Stimulated activated CD4-positive, alpha-beta T cell treated with anti-CD3 and anti-CD28 coated beads, Interleukin-12 subunit alpha, Interleukin-12 subunit beta, amount 100 ng/mL, for 24 hours (primary cell): ENCODE results near the gene SUPT4H1.

Source experiments
- DNase-seq, 2 experiments: peaks; one replicate each; pipeline ENCODE4 v3.0.0-alpha.2; 2020; ENCODE audit warnings: low read depth in 2 of 2

Gene SUPT4H1

DNA sequence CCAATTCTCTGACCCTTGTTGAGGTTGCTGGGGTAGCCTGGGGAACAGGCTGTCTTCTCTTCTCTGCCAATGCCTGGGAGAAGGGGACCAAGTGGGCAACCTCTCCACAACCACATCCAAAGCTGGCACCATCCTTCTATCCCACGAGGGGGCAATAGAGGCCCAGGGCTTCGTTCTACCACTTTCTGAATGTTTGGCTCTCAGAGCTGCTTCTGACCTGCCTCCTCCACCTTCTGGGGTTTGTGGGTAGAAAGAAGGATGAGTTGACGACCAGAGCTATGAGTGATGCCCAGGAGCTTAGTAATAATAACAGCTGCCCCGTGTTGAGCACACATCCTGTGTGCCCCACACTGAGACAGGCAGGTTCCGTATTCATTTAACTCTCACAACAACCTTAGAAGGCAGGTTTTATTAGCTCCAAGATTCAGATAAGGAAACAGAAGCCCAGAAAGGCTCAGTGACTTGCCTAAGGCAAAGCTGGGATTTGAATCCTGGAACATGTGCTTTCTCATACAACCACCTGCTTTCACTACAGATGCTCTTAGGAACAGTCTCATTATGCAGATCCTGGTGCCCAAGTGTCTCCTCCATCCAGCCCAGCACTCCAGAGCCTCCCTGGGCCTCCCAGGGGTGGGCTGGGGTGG lies 34.5 kb downstream of the SUPT4H1 start:
- peak in 1 of 2 experiments; percentile 59 for DNase-seq

GRCh38 chr17:58316260-58316960 lies 35.6 kb downstream of the SUPT4H1 start:
- DNase-seq: no peak

DNA sequence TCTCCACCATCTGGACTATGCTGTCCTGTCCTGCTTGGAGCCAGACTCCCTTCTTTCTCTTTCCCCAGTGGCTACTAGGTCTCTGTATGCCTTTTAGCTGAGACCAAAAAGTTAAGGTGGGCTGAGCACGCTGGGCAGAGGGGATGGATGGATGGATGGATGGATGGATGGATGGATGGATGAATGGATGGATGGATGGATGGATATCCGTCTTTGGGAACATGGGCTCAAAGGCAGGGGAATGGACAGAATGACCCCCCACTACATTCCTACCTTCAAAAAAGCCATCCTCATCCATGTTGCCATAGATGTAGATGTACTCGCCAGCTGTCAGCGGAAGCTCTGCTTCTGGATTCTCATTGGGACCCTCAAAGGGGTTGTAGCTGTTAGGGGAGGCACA lies 36.3 kb downstream of the SUPT4H1 start:
- DNase-seq: no peak

- no peak for DNase-seq
Measured at GRCh38 chr17:58315281-58315711, 36.7 kb downstream of the SUPT4H1 start.

DNA sequence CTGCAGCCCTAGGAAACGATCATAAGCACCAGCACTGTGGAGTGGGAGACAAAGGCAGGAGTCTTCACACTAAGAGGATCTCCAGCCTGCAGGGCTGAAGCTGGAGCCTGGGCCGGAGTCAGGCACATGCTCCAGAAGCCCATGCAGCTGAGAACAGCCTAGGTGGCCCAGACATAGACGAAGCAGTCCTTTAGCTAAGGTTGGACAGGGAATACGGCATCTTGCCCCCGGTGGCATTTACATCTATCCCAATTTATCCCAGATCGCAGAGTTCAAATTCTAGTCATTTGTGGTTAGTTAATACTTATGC lies 37.3 kb downstream of the SUPT4H1 start:
- DNase-seq: no peak

DNA sequence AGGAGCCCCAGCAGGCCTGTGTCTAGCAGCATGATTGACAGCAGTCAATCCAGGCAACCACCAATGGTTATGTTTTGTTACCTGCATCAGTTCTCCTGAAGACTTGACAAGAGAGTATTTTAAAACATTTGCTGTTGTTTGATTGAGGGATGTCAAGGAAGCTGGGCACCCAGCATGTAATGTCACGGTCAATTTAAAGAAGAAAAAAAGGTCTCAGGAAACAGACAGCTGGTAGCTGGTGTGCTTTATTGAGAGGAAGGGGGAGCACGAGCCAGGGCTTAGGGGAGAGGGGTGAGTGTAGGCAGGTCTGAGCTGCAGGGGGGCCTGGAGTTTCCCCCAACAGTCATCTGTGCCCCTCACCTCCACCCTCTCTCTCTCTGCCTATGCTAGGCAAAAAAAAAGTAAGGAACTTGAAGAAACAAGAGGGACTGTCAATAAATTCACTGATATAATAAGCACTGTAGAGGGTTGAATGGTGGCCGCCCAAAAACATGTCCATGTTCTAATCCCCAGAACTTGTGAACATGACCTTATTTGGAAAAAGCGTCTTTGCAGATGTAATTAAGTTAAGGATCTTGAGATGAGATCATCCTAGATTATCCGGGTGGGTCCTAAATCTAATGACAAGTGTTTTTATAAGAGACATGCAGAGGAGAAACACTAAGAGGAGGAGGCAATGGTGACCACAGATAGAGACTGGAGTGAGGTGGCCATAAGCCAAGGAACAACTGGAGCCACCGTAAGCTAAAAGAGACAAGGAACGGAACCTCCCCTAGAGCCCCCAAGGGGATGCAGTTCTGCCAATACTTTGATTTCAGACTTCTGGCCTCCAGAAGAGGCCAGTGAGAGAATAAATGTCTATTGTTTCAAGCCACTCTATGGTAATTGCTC lies 37.9 kb downstream of the SUPT4H1 start:
- no peak for DNase-seq

GRCh38 chr17:58312829-58313228 lies 39.2 kb downstream of the SUPT4H1 start:
- no peak for DNase-seq

GRCh38 chr17:58312021-58312630 lies 39.9 kb downstream of the SUPT4H1 start:
- no peak for DNase-seq

- DNase-seq: no peak
Measured at GRCh38 chr17:58311429-58311894, 40.5 kb downstream of the SUPT4H1 start.

DNA sequence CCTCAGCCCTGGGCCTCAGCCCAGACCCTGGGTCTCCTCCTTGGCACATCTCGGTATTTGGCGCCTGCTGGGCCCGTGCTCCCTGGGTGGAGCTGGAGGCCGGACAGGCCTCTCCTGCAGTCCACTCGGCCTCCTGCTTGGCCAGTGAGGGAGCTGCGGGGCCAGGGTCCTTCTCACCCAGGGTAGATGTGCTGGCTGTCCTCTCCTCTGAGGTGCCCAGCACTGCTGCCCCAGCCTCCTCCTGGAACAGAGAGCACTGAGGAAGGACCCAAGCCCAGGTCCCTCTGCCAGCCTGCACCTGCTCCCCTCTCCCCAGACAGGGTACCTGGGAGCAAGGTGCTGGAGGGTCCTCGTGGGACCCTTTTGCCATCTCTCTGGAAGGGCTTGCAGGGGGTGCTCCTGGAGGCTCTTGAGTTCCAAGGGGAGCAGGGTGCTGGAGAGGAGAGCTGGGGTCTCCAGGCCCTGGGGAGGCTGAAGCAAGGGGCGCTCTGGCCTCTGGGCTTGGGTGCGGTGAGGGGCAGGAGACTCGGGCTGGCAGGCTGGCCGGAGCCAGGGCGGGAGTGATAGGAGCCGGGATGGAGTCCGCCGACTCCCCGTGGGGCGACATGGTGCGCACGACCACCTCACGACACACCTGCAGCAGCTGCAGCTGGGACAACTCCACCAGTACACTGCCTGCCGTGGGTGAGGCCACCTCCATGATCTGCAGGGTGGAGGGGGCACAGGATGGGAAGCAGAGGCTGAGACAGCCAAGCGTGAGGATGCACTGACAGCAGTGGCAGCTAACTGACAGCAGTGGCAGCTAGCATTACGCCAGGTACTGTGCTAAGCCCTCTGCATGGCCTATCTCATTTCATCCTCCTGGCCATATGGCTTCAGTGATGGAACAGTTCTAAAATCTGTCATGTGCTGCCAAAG lies 41.2 kb downstream of the SUPT4H1 start:
- DNase-seq: no peak

DNA sequence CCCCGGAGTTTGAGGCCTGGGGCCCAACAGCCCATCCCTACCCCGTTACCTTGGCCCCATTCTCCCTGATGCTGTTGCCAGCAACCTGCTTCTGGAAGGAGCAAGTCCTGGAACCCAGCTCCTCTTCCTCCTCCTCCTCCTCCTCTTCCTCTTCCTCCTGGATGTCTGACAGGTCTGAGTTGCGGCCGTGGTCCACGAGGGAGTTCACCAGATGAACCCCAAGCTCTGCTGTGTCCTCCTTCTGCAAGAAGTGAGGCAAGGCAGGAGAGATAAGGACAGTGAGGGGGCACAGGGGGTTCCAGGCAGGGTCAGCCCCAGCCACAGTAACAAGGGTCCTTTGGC lies 42.1 kb downstream of the SUPT4H1 start:
- no peak for DNase-seq

GRCh38 chr17:58308985-58309917 lies 42.8 kb downstream of the SUPT4H1 start:
- no peak for DNase-seq

DNA sequence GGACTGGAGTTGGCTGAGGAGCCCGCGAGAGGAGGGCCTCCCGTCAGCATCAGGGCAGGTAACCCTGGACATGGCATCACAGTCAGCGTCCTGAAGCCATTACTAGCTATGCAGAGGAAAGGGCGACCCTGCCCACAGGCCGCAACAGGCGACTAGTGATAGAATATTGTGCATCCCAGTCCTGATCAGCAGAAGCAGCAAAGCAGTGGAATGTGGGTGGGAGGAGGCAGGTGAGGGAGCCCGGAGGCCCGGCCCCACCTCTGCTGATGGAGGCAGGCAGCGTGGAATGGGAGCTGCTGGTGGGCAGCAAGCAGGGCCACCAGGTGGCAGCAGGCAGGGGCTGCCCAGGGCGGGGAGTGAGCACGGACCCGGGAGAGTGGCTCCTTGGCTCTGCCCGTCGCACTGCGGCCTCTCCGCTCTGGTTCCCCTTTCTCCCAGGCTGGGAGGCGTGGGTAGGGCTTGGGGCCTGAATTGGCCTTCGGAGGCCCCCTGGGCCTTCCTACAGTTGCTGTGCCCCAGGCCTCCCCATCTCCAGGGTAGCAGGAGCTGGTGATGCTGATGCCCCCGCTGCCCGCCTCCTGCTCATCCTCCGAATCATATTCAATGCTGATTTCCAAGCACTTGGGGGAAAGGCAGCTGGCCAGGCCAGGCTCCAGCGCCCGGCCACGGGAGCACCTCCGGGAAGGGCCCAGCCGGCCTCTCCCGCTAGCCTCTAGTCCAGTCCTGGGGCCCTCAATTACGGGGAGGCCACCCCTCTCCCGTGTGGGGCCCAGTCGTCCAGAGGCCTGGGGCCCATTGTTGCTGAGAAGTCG lies 43.6 kb downstream of the SUPT4H1 start:
- DNase-seq: no peak

- DNase-seq: no peak
Measured at GRCh38 chr17:58307468-58308172, 44.4 kb downstream of the SUPT4H1 start.

- DNase-seq: no peak
Measured at GRCh38 chr17:58306131-58306951, 45.7 kb downstream of the SUPT4H1 start.

DNA sequence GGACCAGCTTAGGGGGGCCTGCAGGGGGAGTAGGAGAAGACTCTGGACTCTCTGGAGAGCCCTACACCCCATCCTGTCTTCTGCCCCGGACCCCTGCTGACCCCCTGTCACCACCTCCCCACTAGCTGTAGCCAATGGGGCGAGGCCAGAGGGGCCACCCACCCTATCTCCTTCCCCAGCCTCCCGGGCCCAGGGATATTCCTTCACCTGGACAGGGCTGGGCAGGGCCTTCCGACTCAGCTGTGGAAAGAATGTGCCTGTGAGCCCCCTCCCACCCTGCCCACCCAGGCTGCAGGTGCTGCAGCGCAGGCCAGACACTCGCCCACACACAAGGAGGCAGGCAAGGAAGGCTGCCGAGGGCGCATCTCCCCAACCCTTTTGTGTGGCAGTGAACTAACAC lies 46.4 kb downstream of the SUPT4H1 start:
- DNase-seq: no peak

DNA sequence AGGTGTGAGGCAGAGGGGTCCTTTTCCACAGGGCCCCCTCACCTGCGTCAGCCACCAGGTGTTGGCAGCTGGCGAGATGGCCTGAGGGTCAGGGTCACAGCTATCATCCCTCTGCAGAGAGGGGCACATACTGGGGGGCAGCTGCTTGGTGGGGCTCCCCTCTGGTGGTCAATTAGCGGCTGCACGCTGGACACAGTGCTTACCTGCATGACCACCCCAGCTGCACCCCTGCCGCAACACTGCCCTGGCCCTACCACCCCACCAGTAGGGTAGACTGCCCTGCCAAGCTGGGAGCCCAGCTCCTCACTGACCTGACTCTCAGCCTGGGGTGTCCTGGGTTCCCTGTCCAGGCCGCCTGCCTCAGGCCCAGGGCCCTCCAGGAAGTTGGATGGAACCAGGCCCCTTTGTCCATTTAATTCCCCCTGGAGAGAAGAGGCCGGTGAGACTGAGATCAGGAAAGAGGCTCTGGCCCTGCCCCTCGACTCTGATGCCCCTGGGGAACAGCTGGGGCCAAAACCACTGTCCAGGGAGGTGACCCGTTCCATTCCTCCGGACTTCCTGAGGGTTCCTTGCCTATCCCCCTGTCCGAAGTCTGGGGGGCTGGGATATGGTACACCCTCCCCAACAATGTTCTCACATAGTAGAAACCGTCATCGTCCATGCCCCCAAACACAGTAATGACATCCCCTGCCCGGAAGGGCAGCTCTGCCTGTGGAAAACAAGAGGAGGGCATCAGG lies 47.1 kb downstream of the SUPT4H1 start:
- DNase-seq: no peak
